GM12878 (cell line): ENCODE measurements around the gene SLC37A1.

Experiments used
- NFIC ChIP-seq: IDR thresholded peaks from 2 replicates; pipeline ENCODE4 v1.6.1; 2012; ENCODE audit warnings: low read depth, mild to moderate bottlenecking, inconsistent platforms, low read length, moderate library complexity
- TF ChIP-seq, protein P1 (sequence below), 3 experiments: IDR thresholded peaks in 2 of 3; conservative IDR thresholded peaks in 1 of 3; 2 replicates each; pipeline ENCODE4 v1.5.1; 2011; ENCODE audit warnings: low read depth in 3 of 3, low read length in 3 of 3, mild to moderate bottlenecking in 3 of 3, control low read depth in 2 of 3, moderate library complexity in 2 of 3, inconsistent platforms in 1 of 3, mixed read lengths in 1 of 3; ENCODE audit not compliant: control insufficient read depth in 2 of 3, insufficient read depth in 1 of 3; ENCODE audit errors: extremely low read depth in 1 of 3

DNA sequence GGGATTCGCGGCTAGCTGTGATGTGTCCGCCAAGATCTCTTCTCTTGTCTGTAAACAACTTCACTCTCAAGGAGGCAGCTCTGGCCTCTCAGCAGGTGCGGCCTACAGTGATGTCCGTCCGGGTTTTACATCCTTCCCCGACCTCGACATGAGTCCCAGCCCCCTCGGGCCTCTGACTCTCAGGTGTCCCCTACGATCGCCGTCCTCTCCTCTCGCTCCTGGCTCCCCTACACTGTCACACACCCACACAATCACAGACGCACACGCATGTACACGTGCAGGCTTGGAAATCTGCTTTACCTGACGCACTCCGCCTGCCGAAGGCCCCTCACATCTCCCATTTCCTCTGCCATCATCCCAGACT, 16.8 kb upstream of the SLC37A1 start:
- no peak for TF ChIP-seq NFIC
- TF ChIP-seq, protein P1, sequence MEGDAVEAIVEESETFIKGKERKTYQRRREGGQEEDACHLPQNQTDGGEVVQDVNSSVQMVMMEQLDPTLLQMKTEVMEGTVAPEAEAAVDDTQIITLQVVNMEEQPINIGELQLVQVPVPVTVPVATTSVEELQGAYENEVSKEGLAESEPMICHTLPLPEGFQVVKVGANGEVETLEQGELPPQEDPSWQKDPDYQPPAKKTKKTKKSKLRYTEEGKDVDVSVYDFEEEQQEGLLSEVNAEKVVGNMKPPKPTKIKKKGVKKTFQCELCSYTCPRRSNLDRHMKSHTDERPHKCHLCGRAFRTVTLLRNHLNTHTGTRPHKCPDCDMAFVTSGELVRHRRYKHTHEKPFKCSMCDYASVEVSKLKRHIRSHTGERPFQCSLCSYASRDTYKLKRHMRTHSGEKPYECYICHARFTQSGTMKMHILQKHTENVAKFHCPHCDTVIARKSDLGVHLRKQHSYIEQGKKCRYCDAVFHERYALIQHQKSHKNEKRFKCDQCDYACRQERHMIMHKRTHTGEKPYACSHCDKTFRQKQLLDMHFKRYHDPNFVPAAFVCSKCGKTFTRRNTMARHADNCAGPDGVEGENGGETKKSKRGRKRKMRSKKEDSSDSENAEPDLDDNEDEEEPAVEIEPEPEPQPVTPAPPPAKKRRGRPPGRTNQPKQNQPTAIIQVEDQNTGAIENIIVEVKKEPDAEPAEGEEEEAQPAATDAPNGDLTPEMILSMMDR (IDR thresholded peaks at IDR 0.05 in 2 of 3, conservative IDR thresholded peaks at IDR 0.05 in 1 of 3; ENCODE audit: control insufficient read depth in 2 of 3, extremely low read depth in 1 of 3, insufficient read depth in 1 of 3, low read depth in 3 of 3, low read length in 3 of 3), result no peak
